ENCODE measurements around the gene BEGAIN.
"Not testable (repeated sequence)": the region's sequence is repeated elsewhere in the genome, so short reads cannot be mapped to it uniquely, and the experiment has no call there.

BEGAIN gene

GRCh38 chr14:100523131-100523842, 63.9 kb downstream of the BEGAIN start:
- no peak for DNase-seq (ENCODE audit: low read depth, low spot score)

GRCh38 chr14:100522616-100523099, 64.6 kb downstream of the BEGAIN start:
- no peak for DNase-seq (ENCODE audit: low read depth, low spot score)

GRCh38 chr14:100506053-100506452, 81.2 kb downstream of the BEGAIN start:
- not testable (repeated sequence) for DNase-seq (ENCODE audit: low read depth, low spot score)

- DNase-seq (ENCODE audit: low read depth, low spot score), result no peak
Measured at GRCh38 chr14:100504372-100505078, 82.7 kb downstream of the BEGAIN start.

GRCh38 chr14:100503251-100503650, 84.0 kb downstream of the BEGAIN start:
- DNase-seq (ENCODE audit: low read depth, low spot score), result no peak

- no peak for DNase-seq (ENCODE audit: low read depth, low spot score)
Measured at GRCh38 chr14:100502622-100503220, 84.5 kb downstream of the BEGAIN start.

GRCh38 chr14:100500128-100500527, 87.1 kb downstream of the BEGAIN start:
- no peak for DNase-seq (ENCODE audit: low read depth, low spot score)

- DNase-seq (ENCODE audit: low read depth, low spot score), result no peak
Measured at GRCh38 chr14:100498068-100498467, 89.1 kb downstream of the BEGAIN start.

GRCh38 chr14:100495917-100496316, 91.3 kb downstream of the BEGAIN start:
- no peak for DNase-seq (ENCODE audit: low read depth, low spot score)

- DNase-seq (ENCODE audit: low read depth, low spot score), result no peak
Measured at GRCh38 chr14:100494645-100495044, 92.6 kb downstream of the BEGAIN start.

GRCh38 chr14:100490252-100490651, 97.0 kb downstream of the BEGAIN start:
- DNase-seq (ENCODE audit: low read depth, low spot score), result no peak

- DNase-seq (ENCODE audit: low read depth, low spot score), result no peak
Measured at GRCh38 chr14:100488057-100488456, 99.2 kb downstream of the BEGAIN start.

- no peak for DNase-seq (ENCODE audit: low read depth, low spot score)
Measured at GRCh38 chr14:100487304-100487703, 99.9 kb downstream of the BEGAIN start.

All from activated CD4-positive, CD25-positive, alpha-beta regulatory T cell treated with anti-CD3 and anti-CD28 coated beads, Interleukin-2, amount 50 U/mL, for 16 hours (primary cell).